ENCODE results near the gene ALDH3B2. TPM values are rescaled to one million over a fixed set of nuclear protein-coding genes. Genes with fewer than 3 reads are reported as not detected.
"Not testable (repeated sequence)": the region's sequence is repeated elsewhere in the genome, so short reads cannot be mapped to it uniquely, and the experiment has no call there.

The ALDH3B2 gene
- total RNA-seq, 1 donor: not detected

DNA sequence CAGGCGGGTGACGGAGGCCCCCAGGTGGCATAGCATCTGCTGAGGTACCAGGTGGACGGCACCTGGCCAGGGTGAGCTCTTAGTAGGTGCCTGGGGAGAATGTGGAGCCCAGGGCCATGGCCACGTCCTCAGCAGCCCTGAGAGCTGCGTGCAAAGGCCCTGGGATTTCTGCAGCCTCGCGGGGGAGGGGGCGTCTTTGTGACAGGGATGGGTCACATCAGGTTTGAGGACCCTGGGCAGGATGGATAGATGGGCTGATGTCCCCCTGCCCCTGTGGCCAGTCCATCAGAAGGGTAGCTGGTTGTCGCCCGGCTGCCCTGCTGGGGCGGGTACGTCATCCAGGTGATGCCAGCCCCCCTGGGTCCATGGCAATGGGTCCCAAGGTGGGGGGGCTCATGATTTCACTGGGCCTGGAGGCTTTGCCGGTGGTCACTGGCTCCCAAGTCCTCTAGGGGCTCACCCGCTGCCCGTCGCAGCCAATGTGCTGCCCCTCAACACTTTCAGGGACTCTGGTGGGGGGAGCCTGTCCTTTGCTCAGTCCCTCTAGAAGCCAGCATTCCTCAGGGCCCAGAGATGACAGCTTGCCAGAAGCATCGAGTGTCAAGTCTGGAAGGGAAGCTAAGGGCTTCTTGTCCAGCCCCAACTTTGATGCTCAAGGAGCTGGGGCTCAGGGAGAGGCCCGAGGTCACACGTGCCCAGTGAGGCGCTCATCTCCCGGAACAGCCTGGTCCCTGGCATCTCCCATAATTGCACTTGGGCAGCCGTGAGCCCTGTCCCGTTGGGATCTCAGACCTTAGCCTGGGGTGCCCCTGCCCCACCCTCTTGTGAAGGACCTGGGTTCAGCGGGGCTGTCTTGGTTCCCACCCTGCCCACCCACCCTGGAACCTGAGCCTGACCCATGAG, 35.6 kb downstream of the ALDH3B2 start:
- DNase-seq (ENCODE audit: low read depth): no peak
- H3K4me3 ChIP-seq (ENCODE audit: low read depth, low read length): no peak overlapping the region
- TF ChIP-seq, protein P1, sequence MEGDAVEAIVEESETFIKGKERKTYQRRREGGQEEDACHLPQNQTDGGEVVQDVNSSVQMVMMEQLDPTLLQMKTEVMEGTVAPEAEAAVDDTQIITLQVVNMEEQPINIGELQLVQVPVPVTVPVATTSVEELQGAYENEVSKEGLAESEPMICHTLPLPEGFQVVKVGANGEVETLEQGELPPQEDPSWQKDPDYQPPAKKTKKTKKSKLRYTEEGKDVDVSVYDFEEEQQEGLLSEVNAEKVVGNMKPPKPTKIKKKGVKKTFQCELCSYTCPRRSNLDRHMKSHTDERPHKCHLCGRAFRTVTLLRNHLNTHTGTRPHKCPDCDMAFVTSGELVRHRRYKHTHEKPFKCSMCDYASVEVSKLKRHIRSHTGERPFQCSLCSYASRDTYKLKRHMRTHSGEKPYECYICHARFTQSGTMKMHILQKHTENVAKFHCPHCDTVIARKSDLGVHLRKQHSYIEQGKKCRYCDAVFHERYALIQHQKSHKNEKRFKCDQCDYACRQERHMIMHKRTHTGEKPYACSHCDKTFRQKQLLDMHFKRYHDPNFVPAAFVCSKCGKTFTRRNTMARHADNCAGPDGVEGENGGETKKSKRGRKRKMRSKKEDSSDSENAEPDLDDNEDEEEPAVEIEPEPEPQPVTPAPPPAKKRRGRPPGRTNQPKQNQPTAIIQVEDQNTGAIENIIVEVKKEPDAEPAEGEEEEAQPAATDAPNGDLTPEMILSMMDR (IDR thresholded peaks at IDR 0.05; ENCODE audit: insufficient read depth, low read depth, low read length): no peak

DNA sequence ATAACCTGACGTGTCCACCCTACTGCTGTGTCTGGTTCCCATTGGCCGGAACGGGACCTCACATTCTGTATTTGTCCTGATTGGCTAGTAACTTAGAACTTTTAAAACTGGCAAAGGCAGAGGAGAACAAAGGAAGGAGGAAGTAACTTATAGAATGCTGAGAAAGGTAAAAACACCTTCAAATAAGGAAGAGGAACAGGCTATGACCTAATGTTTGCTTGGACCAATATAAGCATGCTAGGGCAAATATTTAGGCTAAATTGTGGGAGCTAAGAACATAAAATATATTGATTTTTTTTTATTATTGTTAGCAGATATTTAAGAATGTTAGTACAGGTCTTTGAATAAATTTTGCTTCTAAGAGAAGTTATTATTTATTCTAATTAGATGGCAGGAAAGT, 37.0 kb downstream of the ALDH3B2 start:
- H3K4me3 ChIP-seq (ENCODE audit: low read depth, low read length); DNase-seq (ENCODE audit: low read depth): not testable (repeated sequence)

DNA sequence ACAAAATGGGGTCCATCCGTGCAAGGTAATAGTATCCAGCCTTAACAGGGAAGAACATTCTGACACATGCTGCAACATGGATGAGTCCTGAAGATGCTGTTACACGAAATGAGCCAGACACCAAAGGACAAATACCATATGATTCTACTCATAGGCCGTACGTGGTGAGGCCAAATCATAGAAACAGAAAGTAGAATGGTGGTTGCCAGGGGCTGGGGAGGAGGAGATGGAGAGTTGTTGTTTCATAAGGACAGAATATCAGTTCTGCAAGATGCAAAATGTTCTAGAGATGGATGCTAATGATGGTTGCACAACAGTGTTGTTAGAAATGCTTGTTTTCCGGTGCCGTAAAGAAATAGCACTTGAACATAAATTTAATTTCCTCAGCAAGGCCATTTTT, 37.5 kb downstream of the ALDH3B2 start:
- TF ChIP-seq, protein P1 (IDR thresholded peaks at IDR 0.05; ENCODE audit: insufficient read depth, low read depth, low read length): no peak
- no peak overlapping the region for H3K4me3 ChIP-seq (ENCODE audit: low read depth, low read length)
- DNase-seq (ENCODE audit: low read depth): no peak

DNA sequence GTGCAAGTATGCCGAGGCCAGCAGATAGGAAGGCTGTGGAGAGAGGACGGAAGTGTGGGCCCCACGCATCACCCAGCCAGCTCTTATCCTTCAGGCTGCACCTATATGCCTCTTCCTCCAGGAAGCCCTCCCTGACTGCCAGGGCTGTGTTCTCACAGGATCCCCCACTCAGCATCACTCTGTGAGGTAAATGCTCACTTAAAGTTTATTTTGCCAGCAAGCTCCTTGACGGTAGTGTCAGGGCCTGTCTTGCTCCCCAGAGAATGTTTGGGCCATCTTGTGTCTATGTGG, 39.2 kb downstream of the ALDH3B2 start:
- no peak for DNase-seq (ENCODE audit: low read depth)
- H3K4me3 ChIP-seq (ENCODE audit: low read depth, low read length): no peak overlapping the region
- TF ChIP-seq, protein P1 (IDR thresholded peaks at IDR 0.05; ENCODE audit: insufficient read depth, low read depth, low read length): no peak

DNA sequence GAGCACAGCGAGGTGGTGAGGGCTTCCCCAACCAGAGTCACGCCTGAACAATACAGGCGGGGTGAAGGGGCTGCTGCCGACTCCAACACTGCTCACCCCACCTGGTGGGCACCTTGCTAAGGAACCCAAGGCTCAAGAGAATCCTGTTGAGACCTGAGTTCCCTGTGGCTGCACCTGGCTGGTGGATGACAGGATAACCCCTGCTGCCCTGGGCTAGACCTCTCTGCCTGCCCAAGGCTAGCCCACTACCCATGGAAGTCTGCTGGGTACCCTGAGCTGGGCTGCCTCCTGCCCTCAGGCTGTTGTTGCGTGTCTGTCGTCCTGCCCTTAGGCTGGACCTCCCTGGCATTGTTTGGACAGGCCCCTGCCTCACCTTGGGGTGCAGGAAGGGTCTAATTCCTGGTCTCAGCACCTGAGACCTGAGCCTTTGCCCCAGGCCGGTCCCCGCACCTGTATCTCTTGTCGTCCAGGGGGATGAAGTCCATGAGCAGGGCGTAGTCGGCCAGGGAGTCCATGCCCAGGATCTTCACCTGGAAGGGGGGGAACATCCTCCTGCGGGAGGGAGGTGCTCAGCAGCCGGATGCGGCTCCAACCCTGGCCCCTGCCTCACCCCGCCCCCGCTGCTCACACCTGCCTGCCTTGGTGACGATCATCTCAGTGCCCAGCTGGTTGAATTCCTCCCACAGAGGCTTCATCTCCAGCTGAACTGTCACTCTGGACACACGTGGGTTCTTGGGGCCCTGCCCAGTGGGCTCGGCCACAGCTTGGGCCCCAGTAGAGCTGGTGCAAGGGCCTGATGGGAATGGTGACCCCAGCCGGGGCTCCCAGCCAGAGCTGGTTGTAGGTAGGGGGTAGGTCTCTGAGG, 39.8 kb downstream of the ALDH3B2 start:
- no peak overlapping the region for H3K4me3 ChIP-seq (ENCODE audit: low read depth, low read length)
- TF ChIP-seq, protein P1 (IDR thresholded peaks at IDR 0.05; ENCODE audit: insufficient read depth, low read depth, low read length): no peak

DNA sequence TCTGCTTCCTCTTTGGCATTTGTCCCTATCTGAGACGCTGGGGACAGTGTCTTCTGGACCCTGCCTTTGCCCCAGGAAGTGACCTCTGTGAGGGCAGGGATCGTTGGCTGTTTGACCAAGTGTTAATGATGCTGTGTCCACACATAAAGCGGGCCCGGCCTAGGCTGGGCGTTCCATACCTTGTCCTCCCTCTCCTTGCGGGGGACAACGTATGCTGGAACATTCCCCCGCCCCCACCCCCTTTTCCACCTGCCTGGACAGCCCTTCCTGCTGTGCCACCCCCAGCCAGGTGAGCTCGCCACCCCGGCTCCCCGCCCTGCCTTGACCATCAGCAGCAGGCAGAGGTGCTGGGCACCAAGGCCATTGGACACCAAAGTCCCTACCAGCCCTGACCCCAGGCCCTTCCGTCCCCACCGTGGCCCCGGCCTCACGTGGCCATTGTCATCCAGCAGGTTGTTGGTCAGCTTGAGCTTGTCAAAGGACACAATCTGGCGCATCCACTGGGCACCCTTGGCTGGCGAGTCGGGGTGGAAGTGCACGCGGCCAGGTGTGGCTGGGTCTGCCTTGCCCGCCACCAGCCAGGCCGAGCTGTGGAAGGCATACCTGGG, 40.6 kb downstream of the ALDH3B2 start:
- TF ChIP-seq, protein P1 (IDR thresholded peaks at IDR 0.05; ENCODE audit: insufficient read depth, low read depth, low read length): no peak
- DNase-seq (ENCODE audit: low read depth): no peak
- no peak overlapping the region for H3K4me3 ChIP-seq (ENCODE audit: low read depth, low read length)

More for the DNA sequence above, 39.8 kb downstream of the ALDH3B2 start:
- DNase-seq (ENCODE audit: low read depth): no peak
